Stomach (tissue), 4 donors: ENCODE measurements around the gene FBXW12.

Experiments used
- EP300 ChIP-seq: sonication (generic); formaldehyde crosslinking; IDR thresholded peaks from one replicate; pipeline ENCODE4 v1.6.1; 2017; ENCODE audit warnings: antibody characterized with exemption
- POLR2A ChIP-seq, 4 donors: fragments of 450-650 bp; IDR thresholded peaks; one replicate each; pipeline ENCODE4 v1.6.1; 2016; ENCODE audit warnings: antibody characterized with exemption in 4 of 4, control low read depth in 2 of 4, mild to moderate bottlenecking in 1 of 4, moderate library complexity in 1 of 4
- POLR2AphosphoS5 ChIP-seq, 3 donors: sonication (generic); formaldehyde crosslinking; IDR thresholded peaks; one replicate each; pipeline ENCODE4 v1.6.1; 2016; ENCODE audit warnings: antibody characterized with exemption in 3 of 3
- TF ChIP-seq, protein P1 (sequence below), 7 experiments: fragments of 450-650 bp in 4 of 7; fragments of 200-600 bp in 3 of 7; sonication (generic) in 3 of 7; IDR thresholded peaks; one replicate each; pipeline ENCODE4 v1.5.1; 2016 to 2019; ENCODE audit warnings: antibody characterized with exemption in 7 of 7, control low read depth in 2 of 7, mild to moderate bottlenecking in 1 of 7

- TF ChIP-seq, protein P1, sequence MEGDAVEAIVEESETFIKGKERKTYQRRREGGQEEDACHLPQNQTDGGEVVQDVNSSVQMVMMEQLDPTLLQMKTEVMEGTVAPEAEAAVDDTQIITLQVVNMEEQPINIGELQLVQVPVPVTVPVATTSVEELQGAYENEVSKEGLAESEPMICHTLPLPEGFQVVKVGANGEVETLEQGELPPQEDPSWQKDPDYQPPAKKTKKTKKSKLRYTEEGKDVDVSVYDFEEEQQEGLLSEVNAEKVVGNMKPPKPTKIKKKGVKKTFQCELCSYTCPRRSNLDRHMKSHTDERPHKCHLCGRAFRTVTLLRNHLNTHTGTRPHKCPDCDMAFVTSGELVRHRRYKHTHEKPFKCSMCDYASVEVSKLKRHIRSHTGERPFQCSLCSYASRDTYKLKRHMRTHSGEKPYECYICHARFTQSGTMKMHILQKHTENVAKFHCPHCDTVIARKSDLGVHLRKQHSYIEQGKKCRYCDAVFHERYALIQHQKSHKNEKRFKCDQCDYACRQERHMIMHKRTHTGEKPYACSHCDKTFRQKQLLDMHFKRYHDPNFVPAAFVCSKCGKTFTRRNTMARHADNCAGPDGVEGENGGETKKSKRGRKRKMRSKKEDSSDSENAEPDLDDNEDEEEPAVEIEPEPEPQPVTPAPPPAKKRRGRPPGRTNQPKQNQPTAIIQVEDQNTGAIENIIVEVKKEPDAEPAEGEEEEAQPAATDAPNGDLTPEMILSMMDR (IDR thresholded peaks at IDR 0.05), result no peak
- TF ChIP-seq POLR2AphosphoS5 (IDR thresholded peaks at IDR 0.05) (no peak), POLR2A (IDR thresholded peaks at IDR 0.05) (no peak), EP300 (no peak)
These were observed 52.1 kb downstream of the FBXW12 start for GRCh38 chr3:48423883-48424695.
